WTC11 (cell line): ENCODE results near the gene WDR76. TPM values are rescaled to one million over a fixed set of nuclear protein-coding genes. Genes with fewer than 3 reads are reported as not detected.

Experiments
- ATAC-seq: fragments of 200-7000 bp; cut with Tn5 transposase; 2 replicates; pipeline ENCODE4 v1.10.0; 2021; ENCODE audit warnings: mild to moderate bottlenecking, moderate library complexity
- CTCF ChIA-PET: fragments of 300-600 bp; sonication (Branson Sonifier 250); formaldehyde crosslinking; loops from one replicate; lab custom pipeline; 2021; ENCODE audit warnings: antibody characterized with exemption; lab: Charles Lee
- POLR2A ChIA-PET: fragments of 350-600 bp; sonication (Branson Sonifier 250); formaldehyde crosslinking; loops from one replicate; lab custom pipeline; 2021; ENCODE audit warnings: antibody characterized with exemption; lab: Charles Lee
- DNase-seq: peaks from one replicate; pipeline ENCODE4 v3.0.0; 2021; ENCODE audit warnings: low spot score
- H3K27ac Mint-ChIP-seq: 2 replicates; pipeline ENCODE4 v1.8.0; 2021; ENCODE audit warnings: mixed read lengths
- H3K27me3 Mint-ChIP-seq: 2 replicates; pipeline ENCODE4 v1.8.0; 2021; ENCODE audit warnings: low read depth, mild to moderate bottlenecking, moderate library complexity, mixed read lengths
- H3K36me3 Mint-ChIP-seq: 2 replicates; pipeline ENCODE4 v1.8.0; 2021; ENCODE audit warnings: mixed read lengths
- H3K4me1 Mint-ChIP-seq: 2 replicates; pipeline ENCODE4 v1.8.0; 2022; ENCODE audit warnings: mixed read lengths
- H3K4me3 Mint-ChIP-seq: 2 replicates; pipeline ENCODE4 v1.8.0; 2021; ENCODE audit warnings: mild to moderate bottlenecking, moderate library complexity, mixed read lengths
- H3K9me3 Mint-ChIP-seq: 2 replicates; pipeline ENCODE4 v1.8.0; 2021; ENCODE audit warnings: mixed read lengths
- CREM ChIP-seq: sonication (generic); formaldehyde crosslinking; IDR thresholded peaks from 2 replicates; pipeline ENCODE4 v1.8.1; 2022; ENCODE audit warnings: mild to moderate bottlenecking, missing genetic modification reagents, moderate library complexity
- FOXJ3 ChIP-seq: sonication (generic); formaldehyde crosslinking; IDR thresholded peaks from 2 replicates; pipeline ENCODE4 v1.9.0; 2021; ENCODE audit warnings: missing genetic modification reagents, mild to moderate bottlenecking, borderline replicate concordance
- FOXK1 ChIP-seq: sonication (generic); formaldehyde crosslinking; IDR thresholded peaks from 2 replicates; pipeline ENCODE4 v1.8.0; 2022; ENCODE audit warnings: mild to moderate bottlenecking, moderate library complexity, missing genetic modification reagents
- GABPB1 ChIP-seq: sonication (generic); formaldehyde crosslinking; IDR thresholded peaks from 2 replicates; pipeline ENCODE4 v1.8.1; 2023; ENCODE audit warnings: mild to moderate bottlenecking, missing genetic modification reagents
- GRHL2 ChIP-seq: fragments of 250-450 bp; sonication (Bioruptor Pico); IDR thresholded peaks from 2 replicates; pipeline ENCODE4 v1.8.0; 2022; ENCODE audit warnings: mild to moderate bottlenecking, moderate library complexity; ENCODE audit not compliant: insufficient replicate concordance, severe bottlenecking
- RORB ChIP-seq: fragments of 250-450 bp; sonication (Bioruptor Pico); IDR thresholded peaks from 2 replicates; pipeline ENCODE4 v1.9.0; 2021; ENCODE audit warnings: mild to moderate bottlenecking
- SMAD3 ChIP-seq: sonication (generic); formaldehyde crosslinking; IDR thresholded peaks from 2 replicates; pipeline ENCODE4 v1.8.0; 2022; ENCODE audit warnings: missing genetic modification reagents, mild to moderate bottlenecking, borderline replicate concordance
- TCF7 ChIP-seq: sonication (generic); formaldehyde crosslinking; IDR thresholded peaks from 2 replicates; pipeline ENCODE4 v1.8.0; 2022; ENCODE audit warnings: mild to moderate bottlenecking, low read depth, missing genetic modification reagents, moderate library complexity
- ZBTB21 ChIP-seq: sonication (generic); formaldehyde crosslinking; IDR thresholded peaks from 2 replicates; pipeline ENCODE4 v1.8.1; 2023; ENCODE audit warnings: mild to moderate bottlenecking, missing genetic modification reagents, borderline replicate concordance
- ZNF138 ChIP-seq: sonication (generic); formaldehyde crosslinking; conservative IDR thresholded peaks from 2 replicates; pipeline ENCODE4 v1.8.1; 2022; ENCODE audit warnings: mild to moderate bottlenecking, moderate library complexity, missing genetic modification reagents
- ZNF423 ChIP-seq: fragments of 250-450 bp; sonication (Bioruptor Pico); IDR thresholded peaks from 2 replicates; pipeline ENCODE4 v2.1.2; 2022; ENCODE audit warnings: mild to moderate bottlenecking, moderate library complexity
- total RNA-seq: library from RNA; stranded (reverse); gene quantifications from 3 replicates; pipeline ENCODE4 v1.2.3, GENCODE V29; 2021
- TF ChIP-seq, protein P1 (sequence below): sonication (generic); formaldehyde crosslinking; IDR thresholded peaks from 2 replicates; pipeline ENCODE4 v1.8.1; 2023; ENCODE audit warnings: mild to moderate bottlenecking, missing genetic modification reagents
- TF ChIP-seq, protein P2 (sequence below): fragments of 200-600 bp; IDR thresholded peaks from 2 replicates; pipeline ENCODE4 v1.8.0; 2022; ENCODE audit warnings: antibody characterized with exemption
- TF ChIP-seq, protein P3 (sequence below): sonication (generic); formaldehyde crosslinking; IDR thresholded peaks from 2 replicates; pipeline ENCODE4 v1.8.1; 2023; ENCODE audit warnings: mild to moderate bottlenecking, missing genetic modification reagents, moderate library complexity
- TF ChIP-seq, protein P4 (sequence below): fragments of 250-450 bp; sonication (Bioruptor Pico); IDR thresholded peaks from 2 replicates; pipeline ENCODE4 v1.9.0; 2021; ENCODE audit warnings: moderate library complexity, mild to moderate bottlenecking, inconsistent platforms, borderline replicate concordance
- TF ChIP-seq, protein P5 (sequence below): fragments of 250-450 bp; sonication (Bioruptor Pico); conservative IDR thresholded peaks from 2 replicates; pipeline ENCODE4 v1.9.0; 2021; ENCODE audit warnings: mild to moderate bottlenecking
- TF ChIP-seq, protein P6 (sequence below): sonication (generic); formaldehyde crosslinking; IDR thresholded peaks from 2 replicates; pipeline ENCODE4 v1.8.1; 2022; ENCODE audit warnings: mild to moderate bottlenecking, moderate library complexity, missing genetic modification reagents
- TF ChIP-seq, protein P7 (sequence below): sonication (generic); formaldehyde crosslinking; IDR thresholded peaks from 2 replicates; pipeline ENCODE4 v1.8.1; 2023; ENCODE audit warnings: mild to moderate bottlenecking, missing genetic modification reagents, borderline replicate concordance

The WDR76 gene
- total RNA-seq, 1 experiment from 2014 or later = 16.2 TPM

DNA sequence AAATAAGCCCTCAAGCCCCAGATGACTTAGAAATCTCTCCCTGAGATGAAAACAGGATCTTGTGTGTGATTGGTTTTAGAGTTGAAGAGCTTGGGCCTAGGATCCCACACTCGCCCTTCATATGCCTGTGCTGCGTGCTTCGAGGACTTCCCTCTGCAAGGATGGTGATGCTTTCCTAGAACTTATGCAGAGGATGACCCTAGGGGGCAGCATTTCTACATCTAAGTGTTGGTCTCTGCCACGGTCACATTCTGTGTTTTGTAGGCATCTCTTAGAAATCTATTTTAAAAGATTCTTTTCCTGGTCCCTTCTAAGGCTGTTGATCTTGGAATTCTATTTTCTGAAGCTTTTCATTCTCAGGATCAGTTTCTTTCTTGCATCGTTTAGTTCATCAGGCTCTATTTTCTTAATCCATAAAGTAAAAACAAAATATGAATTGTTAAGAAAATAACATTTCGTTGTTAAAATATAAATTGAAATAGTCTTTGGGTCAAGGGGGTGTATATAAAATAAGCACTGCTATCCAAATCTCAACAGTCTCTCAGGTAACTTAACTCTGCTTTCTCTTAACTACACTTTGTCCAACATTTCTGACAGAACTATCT lies 45.7 kb downstream of the WDR76 start:
- ATAC-seq = peak; percentile 90
- Mint-ChIP-seq H3K9me3 (no peaks in the 10 kb centered on the region), H3K36me3 (peaks cover 7% of the 10 kb centered on the region; the same call in 1 of the 2 replicates)
- POLR2A ChIA-PET = interaction anchor here (0.5 kb wide), 1 partner anchor 227 kb away, joined by 3 read pairs; no protein-coding TSS in a partner anchor
- TF ChIP-seq, protein P1, sequence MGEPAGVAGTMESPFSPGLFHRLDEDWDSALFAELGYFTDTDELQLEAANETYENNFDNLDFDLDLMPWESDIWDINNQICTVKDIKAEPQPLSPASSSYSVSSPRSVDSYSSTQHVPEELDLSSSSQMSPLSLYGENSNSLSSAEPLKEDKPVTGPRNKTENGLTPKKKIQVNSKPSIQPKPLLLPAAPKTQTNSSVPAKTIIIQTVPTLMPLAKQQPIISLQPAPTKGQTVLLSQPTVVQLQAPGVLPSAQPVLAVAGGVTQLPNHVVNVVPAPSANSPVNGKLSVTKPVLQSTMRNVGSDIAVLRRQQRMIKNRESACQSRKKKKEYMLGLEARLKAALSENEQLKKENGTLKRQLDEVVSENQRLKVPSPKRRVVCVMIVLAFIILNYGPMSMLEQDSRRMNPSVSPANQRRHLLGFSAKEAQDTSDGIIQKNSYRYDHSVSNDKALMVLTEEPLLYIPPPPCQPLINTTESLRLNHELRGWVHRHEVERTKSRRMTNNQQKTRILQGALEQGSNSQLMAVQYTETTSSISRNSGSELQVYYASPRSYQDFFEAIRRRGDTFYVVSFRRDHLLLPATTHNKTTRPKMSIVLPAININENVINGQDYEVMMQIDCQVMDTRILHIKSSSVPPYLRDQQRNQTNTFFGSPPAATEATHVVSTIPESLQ (CRISPR knock-in tag) = no peak
- no peak for TF ChIP-seq ZNF423 (CRISPR knock-in tag)
- no peak for TF ChIP-seq GABPB1
- TF ChIP-seq, protein P2, sequence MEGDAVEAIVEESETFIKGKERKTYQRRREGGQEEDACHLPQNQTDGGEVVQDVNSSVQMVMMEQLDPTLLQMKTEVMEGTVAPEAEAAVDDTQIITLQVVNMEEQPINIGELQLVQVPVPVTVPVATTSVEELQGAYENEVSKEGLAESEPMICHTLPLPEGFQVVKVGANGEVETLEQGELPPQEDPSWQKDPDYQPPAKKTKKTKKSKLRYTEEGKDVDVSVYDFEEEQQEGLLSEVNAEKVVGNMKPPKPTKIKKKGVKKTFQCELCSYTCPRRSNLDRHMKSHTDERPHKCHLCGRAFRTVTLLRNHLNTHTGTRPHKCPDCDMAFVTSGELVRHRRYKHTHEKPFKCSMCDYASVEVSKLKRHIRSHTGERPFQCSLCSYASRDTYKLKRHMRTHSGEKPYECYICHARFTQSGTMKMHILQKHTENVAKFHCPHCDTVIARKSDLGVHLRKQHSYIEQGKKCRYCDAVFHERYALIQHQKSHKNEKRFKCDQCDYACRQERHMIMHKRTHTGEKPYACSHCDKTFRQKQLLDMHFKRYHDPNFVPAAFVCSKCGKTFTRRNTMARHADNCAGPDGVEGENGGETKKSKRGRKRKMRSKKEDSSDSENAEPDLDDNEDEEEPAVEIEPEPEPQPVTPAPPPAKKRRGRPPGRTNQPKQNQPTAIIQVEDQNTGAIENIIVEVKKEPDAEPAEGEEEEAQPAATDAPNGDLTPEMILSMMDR = peak; percentile 59
- TF ChIP-seq ZBTB21 (CRISPR knock-in tag) = no peak
- TF ChIP-seq, all 79 proteins: peak for 1
- Mint-ChIP-seq H3K27ac (no peak overlapping the region), H3K4me1 (no peaks in the 10 kb centered on the region), H3K4me3 (no peak overlapping the region), H3K27me3 (no peaks in the 10 kb centered on the region)
- peak; percentile 54 for DNase-seq
- CTCF ChIA-PET = interaction anchor here (0.8 to 6.5 kb wide), 4 partner anchors 9 to 447 kb away, joined by 3 to 45 read pairs (median 3); partner anchors contain the start of gene WDR76

DNA sequence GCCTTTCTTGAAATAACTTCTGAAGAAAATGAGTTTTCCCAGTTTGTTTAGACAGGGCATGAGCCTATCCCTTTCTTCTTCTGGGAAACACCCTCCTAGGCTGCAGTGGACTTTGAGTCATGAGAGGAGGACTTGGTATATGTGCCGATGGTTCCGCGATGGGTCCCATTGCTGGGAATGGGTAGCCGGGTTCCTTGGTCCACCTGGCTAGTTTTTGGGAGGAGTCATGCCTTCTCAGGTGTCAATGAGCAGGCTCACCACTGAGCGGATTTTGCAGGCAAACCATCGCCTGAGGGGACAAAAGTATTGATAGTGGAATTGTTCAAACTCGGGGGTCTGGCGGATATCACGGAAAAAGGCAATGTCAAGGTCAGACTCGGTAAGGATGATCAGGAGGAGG lies 46.8 kb downstream of the WDR76 start:
- ATAC-seq (no peak), DNase-seq (no peak)
- Mint-ChIP-seq H3K36me3 (peaks cover 11% of the 10 kb centered on the region; the same call in 1 of the 2 replicates), H3K27ac (no peak overlapping the region), H3K27me3 (no peaks in the 10 kb centered on the region)
- POLR2A ChIA-PET = no interaction called here
- TF ChIP-seq FOXJ3 (no peak), ZNF138 (CRISPR knock-in tag) (no peak), FOXK1 (no peak), CREM (CRISPR knock-in tag) (no peak)
- TF ChIP-seq, protein P3, sequence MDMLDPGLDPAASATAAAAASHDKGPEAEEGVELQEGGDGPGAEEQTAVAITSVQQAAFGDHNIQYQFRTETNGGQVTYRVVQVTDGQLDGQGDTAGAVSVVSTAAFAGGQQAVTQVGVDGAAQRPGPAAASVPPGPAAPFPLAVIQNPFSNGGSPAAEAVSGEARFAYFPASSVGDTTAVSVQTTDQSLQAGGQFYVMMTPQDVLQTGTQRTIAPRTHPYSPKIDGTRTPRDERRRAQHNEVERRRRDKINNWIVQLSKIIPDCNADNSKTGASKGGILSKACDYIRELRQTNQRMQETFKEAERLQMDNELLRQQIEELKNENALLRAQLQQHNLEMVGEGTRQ = no peak
- TF ChIP-seq, all 79 proteins: peak for 0
- H3K4me1 Mint-ChIP-seq = no peaks in the 10 kb centered on the region
- H3K4me3 Mint-ChIP-seq = no peak overlapping the region
- H3K9me3 Mint-ChIP-seq = no peaks in the 10 kb centered on the region
- CTCF ChIA-PET = interaction anchor here (1.2 to 6.5 kb wide), 2 partner anchors 8 to 628 kb away, joined by 3 to 45 read pairs; no protein-coding TSS in a partner anchor

DNA sequence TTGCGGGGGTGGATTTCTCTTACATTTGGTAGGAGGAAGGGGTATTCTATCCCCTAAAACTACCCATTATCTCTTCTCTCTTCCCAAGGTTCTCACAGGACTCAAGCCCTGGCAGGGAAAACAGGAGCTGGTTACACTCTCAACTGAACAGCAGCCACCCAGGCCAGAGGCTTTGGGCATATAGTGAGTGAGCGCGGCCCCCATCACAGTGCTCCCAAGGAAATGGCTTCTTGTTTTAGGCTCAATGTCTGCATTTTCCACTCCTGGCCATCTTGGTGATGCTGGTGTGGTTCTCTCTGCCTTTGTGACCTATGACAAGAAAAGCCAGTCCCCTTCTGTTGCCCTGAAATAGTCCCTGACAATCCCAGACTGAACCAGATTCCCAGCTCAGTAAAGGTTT lies 50.1 kb downstream of the WDR76 start:
- H3K27me3 Mint-ChIP-seq = no peaks in the 10 kb centered on the region
- CTCF ChIA-PET = interaction anchor here (0.7 to 1.3 kb wide), 2 partner anchors 9 to 624 kb away, joined by 3 to 4 read pairs; no protein-coding TSS in a partner anchor
- POLR2A ChIA-PET = no interaction called here
- H3K4me1 Mint-ChIP-seq = peaks cover 15% of the 10 kb centered on the region
- H3K4me3 Mint-ChIP-seq = no peak overlapping the region
- no peaks in the 10 kb centered on the region for H3K9me3 Mint-ChIP-seq
- no peak for DNase-seq
- no peak for ATAC-seq
- H3K36me3 Mint-ChIP-seq = peaks cover 11% of the 10 kb centered on the region; the same call in 1 of the 2 replicates
- H3K27ac Mint-ChIP-seq = no peak overlapping the region
- TF ChIP-seq CREM (CRISPR knock-in tag) = no peak
- no peak for TF ChIP-seq RORB
- TF ChIP-seq, protein P4, sequence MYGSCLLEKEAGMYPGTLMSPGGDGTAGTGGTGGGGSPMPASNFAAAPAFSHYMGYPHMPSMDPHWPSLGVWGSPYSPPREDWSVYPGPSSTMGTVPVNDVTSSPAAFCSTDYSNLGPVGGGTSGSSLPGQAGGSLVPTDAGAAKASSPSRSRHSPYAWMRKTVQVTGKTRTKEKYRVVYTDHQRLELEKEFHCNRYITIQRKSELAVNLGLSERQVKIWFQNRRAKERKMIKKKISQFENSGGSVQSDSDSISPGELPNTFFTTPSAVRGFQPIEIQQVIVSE = no peak
- TF ChIP-seq TCF7 (CRISPR knock-in tag) = no peak
- TF ChIP-seq GRHL2 (CRISPR knock-in tag) = no peak
- TF ChIP-seq, protein P5, sequence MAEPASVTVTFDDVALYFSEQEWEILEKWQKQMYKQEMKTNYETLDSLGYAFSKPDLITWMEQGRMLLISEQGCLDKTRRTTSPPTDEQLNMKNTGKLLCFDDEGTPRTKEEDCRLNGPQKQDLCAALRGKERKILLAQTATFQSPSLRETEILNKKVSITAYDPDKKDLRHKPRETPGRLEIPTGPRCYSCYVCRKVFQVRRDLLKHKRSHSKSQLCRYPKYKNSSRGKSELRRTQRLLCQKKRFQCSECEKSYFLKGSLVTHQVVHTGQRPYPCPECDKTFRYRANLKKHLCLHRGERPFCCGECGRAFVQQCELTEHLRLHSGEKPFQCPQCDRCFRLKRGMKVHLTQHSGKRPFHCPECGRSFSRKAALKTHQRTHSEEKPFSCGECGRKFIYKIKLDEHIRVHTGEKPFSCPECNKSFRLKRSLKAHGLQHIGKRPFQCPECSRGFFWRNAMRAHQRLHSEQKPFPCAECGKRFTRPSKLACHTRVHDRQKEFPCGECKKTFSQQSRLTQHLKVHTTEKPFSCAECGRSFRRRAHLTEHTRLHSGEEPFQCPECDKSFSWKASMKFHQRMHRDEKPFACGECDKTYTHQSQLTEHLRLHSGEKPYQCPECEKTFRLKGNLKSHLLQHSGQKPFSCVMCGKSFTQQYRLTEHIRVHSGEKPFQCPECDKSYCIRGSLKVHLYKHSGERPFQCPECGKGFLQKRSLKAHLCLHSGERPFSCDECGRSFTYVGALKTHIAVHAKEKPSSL = no peak
- no peak for TF ChIP-seq GABPB1
- TF ChIP-seq, protein P6, sequence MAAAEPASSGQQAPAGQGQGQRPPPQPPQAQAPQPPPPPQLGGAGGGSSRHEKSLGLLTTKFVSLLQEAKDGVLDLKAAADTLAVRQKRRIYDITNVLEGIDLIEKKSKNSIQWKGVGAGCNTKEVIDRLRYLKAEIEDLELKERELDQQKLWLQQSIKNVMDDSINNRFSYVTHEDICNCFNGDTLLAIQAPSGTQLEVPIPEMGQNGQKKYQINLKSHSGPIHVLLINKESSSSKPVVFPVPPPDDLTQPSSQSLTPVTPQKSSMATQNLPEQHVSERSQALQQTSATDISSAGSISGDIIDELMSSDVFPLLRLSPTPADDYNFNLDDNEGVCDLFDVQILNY = no peak
- TF ChIP-seq, protein P7, sequence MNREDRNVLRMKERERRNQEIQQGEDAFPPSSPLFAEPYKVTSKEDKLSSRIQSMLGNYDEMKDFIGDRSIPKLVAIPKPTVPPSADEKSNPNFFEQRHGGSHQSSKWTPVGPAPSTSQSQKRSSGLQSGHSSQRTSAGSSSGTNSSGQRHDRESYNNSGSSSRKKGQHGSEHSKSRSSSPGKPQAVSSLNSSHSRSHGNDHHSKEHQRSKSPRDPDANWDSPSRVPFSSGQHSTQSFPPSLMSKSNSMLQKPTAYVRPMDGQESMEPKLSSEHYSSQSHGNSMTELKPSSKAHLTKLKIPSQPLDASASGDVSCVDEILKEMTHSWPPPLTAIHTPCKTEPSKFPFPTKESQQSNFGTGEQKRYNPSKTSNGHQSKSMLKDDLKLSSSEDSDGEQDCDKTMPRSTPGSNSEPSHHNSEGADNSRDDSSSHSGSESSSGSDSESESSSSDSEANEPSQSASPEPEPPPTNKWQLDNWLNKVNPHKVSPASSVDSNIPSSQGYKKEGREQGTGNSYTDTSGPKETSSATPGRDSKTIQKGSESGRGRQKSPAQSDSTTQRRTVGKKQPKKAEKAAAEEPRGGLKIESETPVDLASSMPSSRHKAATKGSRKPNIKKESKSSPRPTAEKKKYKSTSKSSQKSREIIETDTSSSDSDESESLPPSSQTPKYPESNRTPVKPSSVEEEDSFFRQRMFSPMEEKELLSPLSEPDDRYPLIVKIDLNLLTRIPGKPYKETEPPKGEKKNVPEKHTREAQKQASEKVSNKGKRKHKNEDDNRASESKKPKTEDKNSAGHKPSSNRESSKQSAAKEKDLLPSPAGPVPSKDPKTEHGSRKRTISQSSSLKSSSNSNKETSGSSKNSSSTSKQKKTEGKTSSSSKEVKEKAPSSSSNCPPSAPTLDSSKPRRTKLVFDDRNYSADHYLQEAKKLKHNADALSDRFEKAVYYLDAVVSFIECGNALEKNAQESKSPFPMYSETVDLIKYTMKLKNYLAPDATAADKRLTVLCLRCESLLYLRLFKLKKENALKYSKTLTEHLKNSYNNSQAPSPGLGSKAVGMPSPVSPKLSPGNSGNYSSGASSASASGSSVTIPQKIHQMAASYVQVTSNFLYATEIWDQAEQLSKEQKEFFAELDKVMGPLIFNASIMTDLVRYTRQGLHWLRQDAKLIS = no peak
- no peak for TF ChIP-seq SMAD3 (CRISPR knock-in tag)
